ENCODE measurements around the gene PPID. TPM values are rescaled to one million over a fixed set of nuclear protein-coding genes. Genes with fewer than 3 reads are reported as not detected.

The PPID gene
- total and polyA plus RNA-seq, 9 of the 15 experiments (the other 6 are each of a cell fraction or from before 2014, with no cell fraction given), result 46.5 to 160 (median 98.6) TPM

- TF ChIP-seq MGA (IDR thresholded peaks at IDR 0.05) (peak; percentile 82), ZNF766 (CRISPR knock-in tag; conservative IDR thresholded peaks at IDR 0.05) (peak; percentile 57; the same call in 1 of the 2 replicates), MYNN (IDR thresholded peaks at IDR 0.05) (0 out of 2 replicates have a peak, but pooled peaks have one; percentile 25), MYNN (CRISPR knock-in tag; IDR thresholded peaks at IDR 0.05) (no peak), KHSRP (IDR thresholded peaks at IDR 0.05) (no peak), CTCFL (IDR thresholded peaks at IDR 0.05; ENCODE audit: borderline replicate concordance, insufficient read depth, low read depth, low read length, poor library complexity, severe bottlenecking) (no peak), RCOR1 (IDR thresholded peaks at IDR 0.05; ENCODE audit: borderline replicate concordance in 1 of 2, low read depth in 2 of 2, low read length in 2 of 2) (peak in 1 of 2 experiments; percentile 62; a peak in 1 of 4 replicates), SMAD4 (CRISPR knock-in tag; conservative IDR thresholded peaks at IDR 0.05) (0 out of 2 replicates have a peak, but pooled peaks have one; percentile 8), KLF13 (tag; IDR thresholded peaks at IDR 0.05; ENCODE audit: borderline replicate concordance, low read depth) (no peak)
These were observed 52.1 kb downstream of the PPID start (continued) for GRCh38 chr4:158670975-158671664.
